Dendritic cell treated with granulocyte-macrophage colony-stimulating factor and Interleukin-4, amounts not matched to agents 40 ng/mL and 50 ng/mL, for 4 days (primary cell): ENCODE measurements around the gene APBB1.
"Not testable (repeated sequence)": the region's sequence is repeated elsewhere in the genome, so short reads cannot be mapped to it uniquely, and the experiment has no call there.

Experiments
- H3K27ac Mint-ChIP-seq: one replicate; pipeline ENCODE4 v1.8.0; 2022; ENCODE audit warnings: mild to moderate bottlenecking, mixed read lengths
- H3K27me3 Mint-ChIP-seq: one replicate; pipeline ENCODE4 v1.8.0; 2022; ENCODE audit warnings: mild to moderate bottlenecking, mixed read lengths
- H3K36me3 Mint-ChIP-seq: one replicate; pipeline ENCODE4 v1.8.0; 2022; ENCODE audit warnings: low read depth, mixed read lengths
- H3K4me1 Mint-ChIP-seq: one replicate; pipeline ENCODE4 v1.8.0; 2022; ENCODE audit warnings: low read depth, mixed read lengths
- H3K4me3 Mint-ChIP-seq: one replicate; pipeline ENCODE4 v1.8.0; 2022; ENCODE audit warnings: mild to moderate bottlenecking, moderate library complexity, mixed read lengths
- H3K9me3 Mint-ChIP-seq: one replicate; pipeline ENCODE4 v1.8.0; 2022; ENCODE audit warnings: mixed read lengths
- intact Hi-C: fragments of 100-400 bp; cut with micrococcal nuclease; formaldehyde crosslinking; loops from one replicate; pipeline ENCODE4 v1.15.0; 2022

The APBB1 gene

DNA sequence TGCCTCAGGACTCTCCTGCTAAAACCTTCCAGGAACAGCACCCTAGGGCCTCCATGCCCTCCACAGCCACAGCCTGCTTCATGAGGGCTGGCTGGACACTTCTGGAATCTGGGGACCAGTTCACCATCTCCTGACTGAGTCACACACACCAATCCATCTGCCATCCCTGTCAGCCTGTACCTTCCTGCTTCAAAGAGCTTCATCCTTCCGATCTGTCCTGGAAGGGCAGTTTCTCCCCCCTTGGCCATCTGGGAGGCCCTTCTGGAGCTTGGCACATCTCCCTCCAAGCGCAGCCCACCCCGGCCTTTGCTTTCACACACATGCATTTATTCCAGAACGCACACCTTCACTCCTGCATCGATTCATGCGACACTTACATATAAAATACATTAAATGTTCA is 13.0 kb downstream of the APBB1 start:
- no peaks in the 10 kb centered on the region for H3K9me3 Mint-ChIP-seq
- H3K4me3 Mint-ChIP-seq: no peak overlapping the region
- no peak overlapping the region for H3K27ac Mint-ChIP-seq
- H3K4me1 Mint-ChIP-seq: peaks cover 9% of the 10 kb centered on the region
- H3K36me3 Mint-ChIP-seq: no peaks in the 10 kb centered on the region
- H3K27me3 Mint-ChIP-seq: peaks cover 5% of the 10 kb centered on the region
- intact Hi-C loops: no loop called here

DNA sequence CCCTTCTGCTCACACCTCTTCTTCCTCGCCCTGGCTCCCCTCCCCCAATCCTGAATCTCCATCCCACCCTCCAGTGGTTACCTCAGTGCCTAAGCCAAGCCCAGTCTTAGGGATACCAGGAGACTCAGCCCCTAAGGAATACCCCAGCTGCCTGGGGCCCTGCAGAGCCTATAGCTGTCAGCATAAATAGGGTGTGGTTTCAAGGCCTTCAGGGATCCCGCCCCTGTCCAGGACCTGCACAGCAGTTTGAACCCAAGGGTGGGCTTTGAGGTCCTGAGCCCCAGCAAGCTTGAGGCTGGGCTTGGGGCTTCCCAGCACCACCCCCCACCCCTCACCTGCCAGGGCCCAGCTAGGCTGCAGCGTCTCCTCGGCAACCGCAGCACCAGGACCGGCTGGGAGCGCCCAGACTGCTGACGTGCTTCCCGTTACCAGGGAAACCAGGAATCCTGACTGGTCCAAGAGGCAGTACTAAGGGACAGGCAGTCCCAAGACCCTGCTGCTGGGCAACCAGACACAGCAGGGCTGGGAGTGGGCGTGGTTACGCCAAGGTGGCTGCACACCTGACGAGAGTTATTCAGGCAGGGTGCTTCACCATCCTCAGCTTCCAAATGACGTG is 13.7 kb downstream of the APBB1 start:
- H3K27me3 Mint-ChIP-seq: peaks cover 5% of the 10 kb centered on the region
- no peak overlapping the region for H3K4me3 Mint-ChIP-seq
- H3K27ac Mint-ChIP-seq: no peak overlapping the region
- no peaks in the 10 kb centered on the region for H3K36me3 Mint-ChIP-seq
- H3K4me1 Mint-ChIP-seq: peaks cover 9% of the 10 kb centered on the region
- no peaks in the 10 kb centered on the region for H3K9me3 Mint-ChIP-seq
- intact Hi-C loops: no loop called here

DNA sequence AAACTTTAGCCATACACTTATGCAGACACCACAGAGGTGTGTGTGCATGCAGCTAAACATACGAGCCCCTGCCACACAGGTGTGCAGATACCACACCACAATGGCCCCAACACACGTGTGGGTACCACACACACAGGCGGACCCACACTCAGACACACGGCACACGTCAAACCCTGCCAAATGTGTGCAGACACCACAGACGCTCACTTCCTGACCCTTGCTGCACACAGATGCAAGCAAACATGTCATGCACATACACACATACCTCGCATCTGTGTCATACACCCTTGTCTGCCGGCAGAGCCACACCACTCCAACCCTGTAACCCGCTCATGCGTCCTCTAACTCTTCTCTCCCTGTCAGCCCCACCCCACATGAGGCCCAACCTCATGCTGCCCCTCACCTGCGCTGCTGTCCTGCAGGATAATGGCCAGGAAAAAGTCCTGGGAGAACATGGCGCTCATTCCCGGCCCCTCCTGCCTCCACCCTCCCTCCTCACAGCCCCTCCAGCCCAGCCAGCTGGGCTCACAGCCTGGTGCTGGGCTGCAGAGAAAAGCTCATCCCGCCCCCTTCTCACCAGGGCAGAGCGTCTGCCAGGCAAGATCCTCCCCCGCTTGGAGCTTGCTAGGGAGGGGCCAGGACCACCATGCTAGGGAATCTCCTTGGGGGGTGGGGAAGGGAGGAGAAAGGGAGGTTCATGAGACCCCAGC is 14.4 kb downstream of the APBB1 start:
- intact Hi-C loops: no loop called here
- no peaks in the 10 kb centered on the region for H3K36me3 Mint-ChIP-seq
- no peak overlapping the region for H3K27ac Mint-ChIP-seq
- peaks cover 5% of the 10 kb centered on the region for H3K27me3 Mint-ChIP-seq
- H3K4me3 Mint-ChIP-seq: no peak overlapping the region
- no peaks in the 10 kb centered on the region for H3K9me3 Mint-ChIP-seq
- H3K4me1 Mint-ChIP-seq: peaks cover 9% of the 10 kb centered on the region

DNA sequence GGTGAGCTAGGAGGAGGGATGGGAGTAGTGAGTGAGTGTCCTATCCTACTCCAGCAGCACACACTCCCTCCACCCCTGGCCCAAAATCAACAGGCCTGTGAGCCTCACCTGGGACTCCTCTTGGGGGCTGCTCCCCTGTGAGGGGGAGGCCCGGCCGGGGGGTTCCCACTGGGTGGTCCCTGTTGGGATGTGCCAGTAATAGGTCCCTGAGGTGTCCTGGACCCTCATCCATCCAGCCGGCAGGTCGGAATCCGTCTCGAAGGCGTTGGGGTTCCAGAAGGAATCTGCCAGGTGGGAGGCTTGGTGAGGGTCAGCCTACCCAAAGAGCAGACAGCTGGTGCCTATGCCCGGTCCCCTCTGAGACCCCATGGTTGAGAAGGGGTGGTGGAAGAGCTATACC is 15.4 kb downstream of the APBB1 start:
- H3K9me3 Mint-ChIP-seq: no peaks in the 10 kb centered on the region
- no peak overlapping the region for H3K4me3 Mint-ChIP-seq
- peaks cover 9% of the 10 kb centered on the region for H3K4me1 Mint-ChIP-seq
- intact Hi-C loops: no loop called here
- peaks cover 5% of the 10 kb centered on the region for H3K27me3 Mint-ChIP-seq
- no peak overlapping the region for H3K27ac Mint-ChIP-seq
- H3K36me3 Mint-ChIP-seq: no peaks in the 10 kb centered on the region

DNA sequence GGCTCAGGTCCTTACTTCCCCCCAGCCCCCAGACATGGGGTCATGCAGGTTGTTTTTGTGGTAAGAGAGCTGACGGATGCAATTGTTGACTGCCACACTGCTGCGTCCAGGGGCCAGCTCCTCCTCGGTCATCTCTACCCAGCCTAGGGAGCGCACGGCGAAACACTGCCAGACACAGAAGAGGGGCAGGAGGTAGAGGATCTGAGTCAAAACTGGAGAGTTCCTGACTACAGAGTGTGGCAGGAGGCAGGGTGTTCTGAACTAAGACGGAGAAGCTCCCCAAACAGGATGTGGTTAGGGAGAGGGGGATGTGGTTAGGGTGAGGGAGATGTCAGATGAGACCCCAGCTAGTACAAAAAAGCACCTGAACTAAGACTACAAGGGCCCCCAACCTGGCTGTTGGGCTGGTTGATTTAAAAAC is 16.3 kb downstream of the APBB1 start:
- peaks cover 5% of the 10 kb centered on the region for H3K27me3 Mint-ChIP-seq
- H3K4me3 Mint-ChIP-seq: no peak overlapping the region
- intact Hi-C loops: no loop called here
- H3K36me3 Mint-ChIP-seq: no peaks in the 10 kb centered on the region
- peaks cover 9% of the 10 kb centered on the region for H3K4me1 Mint-ChIP-seq
- H3K9me3 Mint-ChIP-seq: no peaks in the 10 kb centered on the region
- H3K27ac Mint-ChIP-seq: peak overlapping the region; percentile 33

GRCh38 chr11:6402061-6402470 is 16.8 kb downstream of the APBB1 start:
- Mint-ChIP-seq H3K9me3 (no peaks in the 10 kb centered on the region), H3K4me1 (peaks cover 9% of the 10 kb centered on the region), H3K27me3 (peaks cover 5% of the 10 kb centered on the region), H3K36me3 (no peaks in the 10 kb centered on the region), H3K4me3 (no peak overlapping the region), H3K27ac (peak overlapping the region; percentile 33)
- intact Hi-C loops: no loop called here

- H3K27me3 Mint-ChIP-seq: peaks cover 5% of the 10 kb centered on the region
- intact Hi-C loops: no loop called here
- H3K4me1 Mint-ChIP-seq: peaks cover 9% of the 10 kb centered on the region
- H3K9me3 Mint-ChIP-seq: no peaks in the 10 kb centered on the region
- no peak overlapping the region for H3K27ac Mint-ChIP-seq
- no peak overlapping the region for H3K4me3 Mint-ChIP-seq
- no peaks in the 10 kb centered on the region for H3K36me3 Mint-ChIP-seq
Measured at GRCh38 chr11:6401464-6401863, 17.4 kb downstream of the APBB1 start.

DNA sequence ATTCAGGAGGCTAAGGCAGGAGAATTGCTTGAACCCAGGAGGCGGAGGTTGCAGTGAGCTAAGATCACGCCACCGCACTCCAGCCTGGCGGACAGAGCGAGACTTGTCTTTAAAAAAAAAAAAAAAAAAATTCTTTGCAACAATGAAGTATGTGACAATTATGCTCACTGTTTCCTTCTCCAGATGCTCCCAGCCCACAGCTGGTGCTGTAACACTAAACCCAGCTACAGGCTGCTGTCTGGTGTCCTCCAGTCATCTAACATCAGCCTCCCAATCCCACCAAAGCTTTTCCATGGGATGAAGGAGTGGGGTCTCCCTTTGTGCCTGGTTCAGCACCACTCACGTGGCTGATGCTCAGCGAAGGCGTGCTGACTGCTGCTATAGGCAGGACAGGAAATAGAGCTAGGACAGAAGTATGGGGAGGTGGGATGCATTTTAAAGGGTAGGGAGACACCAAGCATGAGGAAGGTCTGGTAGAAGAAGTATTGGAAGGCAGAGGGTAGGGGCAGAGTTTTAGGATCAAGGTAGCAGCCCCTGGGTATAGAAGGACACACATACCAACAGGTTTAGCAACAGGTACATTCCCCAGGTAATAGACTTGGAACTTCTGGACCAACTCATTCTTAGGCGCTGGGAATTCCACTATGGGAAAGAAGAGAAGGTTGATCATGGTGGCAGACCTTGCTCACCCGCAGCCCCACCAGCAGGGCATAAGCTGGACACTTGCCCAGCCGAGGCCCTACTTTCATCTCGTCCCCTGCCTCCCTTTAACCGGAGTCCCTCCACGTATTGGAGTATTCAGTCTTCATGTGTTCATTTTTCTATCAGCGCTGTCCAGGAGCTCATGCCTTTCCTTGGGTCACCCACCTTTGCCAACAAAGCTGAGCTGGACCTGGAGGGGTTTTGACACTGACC is 18.2 kb downstream of the APBB1 start:
- Mint-ChIP-seq H3K36me3 (no peaks in the 10 kb centered on the region), H3K9me3 (no peaks in the 10 kb centered on the region), H3K27me3 (peaks cover 5% of the 10 kb centered on the region), H3K4me1 (peaks cover 9% of the 10 kb centered on the region), H3K4me3 (no peak overlapping the region), H3K27ac (no peak overlapping the region)
- intact Hi-C loops: no loop called here

GRCh38 chr11:6397636-6398035 is 21.3 kb downstream of the APBB1 start:
- Mint-ChIP-seq H3K27me3 (peaks cover 5% of the 10 kb centered on the region), H3K27ac (no peak overlapping the region)
- intact Hi-C loops: no loop called here

GRCh38 chr11:6397156-6397555 is 21.7 kb downstream of the APBB1 start:
- H3K9me3 Mint-ChIP-seq: no peaks in the 10 kb centered on the region
- H3K4me1 Mint-ChIP-seq: peaks cover 8% of the 10 kb centered on the region
- no peak overlapping the region for H3K4me3 Mint-ChIP-seq
- intact Hi-C loops: no loop called here
- H3K27ac Mint-ChIP-seq: no peak overlapping the region
- peaks cover 23% of the 10 kb centered on the region for H3K36me3 Mint-ChIP-seq
- peaks cover 2% of the 10 kb centered on the region for H3K27me3 Mint-ChIP-seq

More at GRCh38 chr11:6397636-6398035, 21.3 kb downstream of the APBB1 start:
- H3K9me3 Mint-ChIP-seq: no peaks in the 10 kb centered on the region
- peaks cover 11% of the 10 kb centered on the region for H3K4me1 Mint-ChIP-seq
- no peak overlapping the region for H3K4me3 Mint-ChIP-seq
- peaks cover 20% of the 10 kb centered on the region for H3K36me3 Mint-ChIP-seq

GRCh38 chr11:6395470-6396060 is 23.3 kb downstream of the APBB1 start:
- Mint-ChIP-seq H3K4me1 (peaks cover 21% of the 10 kb centered on the region), H3K4me3 (no peak overlapping the region), H3K27me3 (no peaks in the 10 kb centered on the region), H3K36me3 (peaks cover 26% of the 10 kb centered on the region), H3K9me3 (no peaks in the 10 kb centered on the region), H3K27ac (no peak overlapping the region)
- intact Hi-C loops: no loop called here

DNA sequence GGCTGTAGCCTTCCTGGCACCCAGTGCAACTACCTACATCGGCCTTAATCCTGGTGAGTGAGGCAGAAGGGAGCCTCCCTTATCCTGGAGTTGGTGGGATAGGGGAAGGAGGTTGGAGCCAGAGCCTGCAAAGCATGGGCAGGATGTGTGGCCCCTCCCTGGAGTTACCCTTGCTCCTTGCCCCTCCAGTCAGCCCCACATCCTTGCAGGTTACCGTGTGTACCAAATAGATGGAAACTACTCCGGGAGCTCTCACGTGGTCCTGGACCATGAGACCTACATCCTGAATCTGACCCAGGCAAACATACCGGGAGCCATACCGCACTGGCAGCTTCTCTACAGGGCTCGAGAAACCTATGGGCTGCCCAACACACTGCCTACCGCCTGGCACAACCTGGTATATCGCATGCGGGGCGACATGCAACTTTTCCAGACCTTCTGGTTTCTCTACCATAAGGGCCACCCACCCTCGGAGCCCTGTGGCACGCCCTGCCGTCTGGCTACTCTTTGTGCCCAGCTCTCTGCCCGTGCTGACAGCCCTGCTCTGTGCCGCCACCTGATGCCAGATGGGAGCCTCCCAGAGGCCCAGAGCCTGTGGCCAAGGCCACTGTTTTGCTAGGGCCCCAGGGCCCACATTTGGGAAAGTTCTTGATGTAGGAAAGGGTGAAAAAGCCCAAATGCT is 24.8 kb downstream of the APBB1 start:
- no peak overlapping the region for H3K27ac Mint-ChIP-seq
- intact Hi-C loops: no loop called here
- peaks cover 32% of the 10 kb centered on the region for H3K36me3 Mint-ChIP-seq
- H3K4me3 Mint-ChIP-seq: no peak overlapping the region
- peaks cover 32% of the 10 kb centered on the region for H3K4me1 Mint-ChIP-seq
- H3K27me3 Mint-ChIP-seq: peaks cover 3% of the 10 kb centered on the region
- H3K9me3 Mint-ChIP-seq: no peaks in the 10 kb centered on the region

GRCh38 chr11:6392251-6392650 is 26.6 kb downstream of the APBB1 start:
- intact Hi-C loops, H3K27ac Mint-ChIP-seq, H3K9me3 Mint-ChIP-seq, H3K4me3 Mint-ChIP-seq, H3K27me3 Mint-ChIP-seq: not testable (repeated sequence)
- H3K36me3 Mint-ChIP-seq: peaks cover 32% of the 10 kb centered on the region
- peaks cover 34% of the 10 kb centered on the region for H3K4me1 Mint-ChIP-seq
